ENCODE data around the gene EEFSEC. TPM values are rescaled to one million over a fixed set of nuclear protein-coding genes. Genes with fewer than 3 reads are reported as not detected.

Gene EEFSEC
- total RNA-seq, 1 donor = 3.0 TPM

GRCh38 chr3:128307029-128307633, 153.8 kb downstream of the EEFSEC start:
- H3K4me3 ChIP-seq (ENCODE audit: low read depth, low read length) = no peak overlapping the region
- peak; percentile 44 for TF ChIP-seq CTCF (IDR thresholded peaks at IDR 0.05; ENCODE audit: insufficient read depth, low read depth, low read length)
- DNase-seq (ENCODE audit: low read depth) = peak; percentile 24

- no peak for TF ChIP-seq CTCF (IDR thresholded peaks at IDR 0.05; ENCODE audit: insufficient read depth, low read depth, low read length)
- no peak overlapping the region for H3K4me3 ChIP-seq (ENCODE audit: low read depth, low read length)
- DNase-seq (ENCODE audit: low read depth) = no peak
These were observed 154.6 kb downstream of the EEFSEC start for GRCh38 chr3:128307781-128308469.

- no peak for TF ChIP-seq CTCF (IDR thresholded peaks at IDR 0.05; ENCODE audit: insufficient read depth, low read depth, low read length)
- no peak overlapping the region for H3K4me3 ChIP-seq (ENCODE audit: low read depth, low read length)
- DNase-seq (ENCODE audit: low read depth) = no peak
These were observed 155.7 kb downstream of the EEFSEC start for GRCh38 chr3:128309026-128309425.

GRCh38 chr3:128310286-128311058, 157.2 kb downstream of the EEFSEC start:
- H3K4me3 ChIP-seq (ENCODE audit: low read depth, low read length) = no peak overlapping the region
- no peak for TF ChIP-seq CTCF (IDR thresholded peaks at IDR 0.05; ENCODE audit: insufficient read depth, low read depth, low read length)
- no peak for DNase-seq (ENCODE audit: low read depth)

- no peak for DNase-seq (ENCODE audit: low read depth)
- H3K4me3 ChIP-seq (ENCODE audit: low read depth, low read length) = no peak overlapping the region
- no peak for TF ChIP-seq CTCF (IDR thresholded peaks at IDR 0.05; ENCODE audit: insufficient read depth, low read depth, low read length)
These were observed 158.2 kb downstream of the EEFSEC start for GRCh38 chr3:128311441-128311844.

- no peak overlapping the region for H3K4me3 ChIP-seq (ENCODE audit: low read depth, low read length)
- DNase-seq (ENCODE audit: low read depth) = no peak
- no peak for TF ChIP-seq CTCF (IDR thresholded peaks at IDR 0.05; ENCODE audit: insufficient read depth, low read depth, low read length)
These were observed 159.0 kb downstream of the EEFSEC start for GRCh38 chr3:128312271-128312670.

All from fibroblast of villous mesenchyme (primary cell).